HepG2 (cell line): ENCODE measurements around the gene ELL. TPM values are rescaled to one million over a fixed set of nuclear protein-coding genes. Genes with fewer than 3 reads are reported as not detected.
A peak's percentile ranks its signal among the peaks of the same experiment; 100 is the strongest.

Experiments used
- ATM ChIP-seq: fragments of 450-650 bp; IDR thresholded peaks from 2 replicates; pipeline ENCODE4 v1.7.1; 2017; ENCODE audit warnings: mild to moderate bottlenecking, borderline replicate concordance
- CENPX ChIP-seq: sonication (generic); formaldehyde crosslinking; IDR thresholded peaks from 2 replicates; pipeline ENCODE4 v1.9.0; 2021; ENCODE audit warnings: mild to moderate bottlenecking, missing genetic modification reagents, moderate library complexity
- FOXK2 ChIP-seq: fragments of 450-650 bp; IDR thresholded peaks from 2 replicates; pipeline ENCODE4 v1.6.1; 2016
- GATA4 ChIP-seq: sonication (generic); IDR thresholded peaks from 2 replicates; pipeline ENCODE4 v1.6.1; 2016; ENCODE audit warnings: antibody characterized with exemption, low read depth, borderline replicate concordance
- HDAC1 ChIP-seq: sonication (generic); formaldehyde crosslinking; IDR thresholded peaks from 2 replicates; pipeline ENCODE4 v1.5.1; 2020; ENCODE audit warnings: mild to moderate bottlenecking, missing genetic modification reagents
- HMG20B ChIP-seq: conservative IDR thresholded peaks from 2 replicates; pipeline ENCODE4 v1.6.1; 2016; ENCODE audit warnings: missing genetic modification reagents, missing compliant biosample characterization
- KLF12 ChIP-seq: sonication (generic); formaldehyde crosslinking; IDR thresholded peaks from 2 replicates; pipeline ENCODE4 v1.4.0; 2020; ENCODE audit warnings: missing genetic modification reagents, borderline replicate concordance
- MYC ChIP-seq: sonication (generic); formaldehyde crosslinking; IDR thresholded peaks from 2 replicates; pipeline ENCODE4 v1.9.0; 2021; ENCODE audit warnings: missing genetic modification reagents, borderline replicate concordance
- NR2C2 ChIP-seq: sonication (generic); formaldehyde crosslinking; IDR thresholded peaks from 2 replicates; pipeline ENCODE4 v1.4.0; 2020; ENCODE audit warnings: missing genetic modification reagents, mild to moderate bottlenecking, moderate library complexity, borderline replicate concordance
- PTBP1 ChIP-seq: fragments of 200-400 bp; formaldehyde crosslinking; IDR thresholded peaks from 2 replicates; pipeline ENCODE4 v1.6.1; 2018; ENCODE audit warnings: low read length, low read depth; ENCODE audit not compliant: poor library complexity, severe bottlenecking
- SIN3A ChIP-seq: IDR thresholded peaks from 2 replicates; pipeline ENCODE4 v1.6.1; 2011; ENCODE audit warnings: low read depth, mild to moderate bottlenecking, control low read depth, low read length, borderline replicate concordance
- TARDBP ChIP-seq: sonication (generic); formaldehyde crosslinking; IDR thresholded peaks from 2 replicates; pipeline ENCODE4 v1.8.0; 2022; ENCODE audit warnings: mild to moderate bottlenecking, missing genetic modification reagents
- TOE1 ChIP-seq: sonication (generic); formaldehyde crosslinking; IDR thresholded peaks from 2 replicates; pipeline ENCODE4 v1.4.0; 2020; ENCODE audit warnings: mild to moderate bottlenecking, missing genetic modification reagents
- TRAFD1 ChIP-seq: sonication (generic); formaldehyde crosslinking; IDR thresholded peaks from 2 replicates; pipeline ENCODE4 v1.5.1; 2020; ENCODE audit warnings: missing genetic modification reagents, mild to moderate bottlenecking, borderline replicate concordance
- ZBTB14 ChIP-seq: sonication (generic); formaldehyde crosslinking; IDR thresholded peaks from 2 replicates; pipeline ENCODE4 v1.4.0; 2020; ENCODE audit warnings: missing genetic modification reagents
- ZNF20 ChIP-seq: sonication (generic); formaldehyde crosslinking; IDR thresholded peaks from 2 replicates; pipeline ENCODE4 v1.4.0; 2020; ENCODE audit warnings: mild to moderate bottlenecking, moderate library complexity, missing genetic modification reagents
- ZNF24 ChIP-seq: fragments of 450-650 bp; IDR thresholded peaks from 2 replicates; pipeline ENCODE4 v1.6.1; 2017; ENCODE audit warnings: antibody characterized with exemption, mild to moderate bottlenecking
- ZNF333 ChIP-seq: sonication (generic); formaldehyde crosslinking; IDR thresholded peaks from 2 replicates; pipeline ENCODE4 v1.4.0; 2020; ENCODE audit warnings: mild to moderate bottlenecking, missing genetic modification reagents, borderline replicate concordance
- ZNF451 ChIP-seq: sonication (generic); formaldehyde crosslinking; IDR thresholded peaks from 2 replicates; pipeline ENCODE4 v1.5.0; 2020; ENCODE audit warnings: mild to moderate bottlenecking, missing genetic modification reagents
- ZNF678 ChIP-seq: sonication (generic); formaldehyde crosslinking; IDR thresholded peaks from 2 replicates; pipeline ENCODE4 v1.4.0; 2020; ENCODE audit warnings: mild to moderate bottlenecking, missing genetic modification reagents
- ZNF773 ChIP-seq: sonication (generic); formaldehyde crosslinking; IDR thresholded peaks from 2 replicates; pipeline ENCODE4 v1.4.0; 2020; ENCODE audit warnings: missing genetic modification reagents, borderline replicate concordance
- polyA plus RNA-seq, 8 experiments: library from polyadenylated mRNA; depleted of rRNA in 3 of 8; stranded (reverse) in 7 of 8; unstranded in 1 of 8; fragments of >200 nt; fragmentation: Illumina TruSeq in 4 of 8; extraction: Trizol in 4 of 8; gene quantifications; 2 replicates each; pipeline versions ENCODE4 v1.2.1 to v1.2.3, GENCODE V29; 2011 to 2016; ENCODE audit warnings: low read depth in 4 of 8, missing spikeins in 1 of 8, mixed read lengths in 1 of 8; ENCODE audit not compliant: insufficient read depth in 1 of 8
- total RNA-seq, 5 experiments: library from RNA; depleted of rRNA; stranded (reverse); fragments of >200 nt; fragmentation: Illumina TruSeq; extraction: Trizol; gene quantifications; 2 replicates each; pipeline ENCODE4 v1.2.3, GENCODE V29; 2016; ENCODE audit warnings: low read depth in 1 of 5
- TF ChIP-seq, protein P1 (sequence below): sonication (generic); formaldehyde crosslinking; IDR thresholded peaks from 2 replicates; pipeline ENCODE4 v1.8.1; 2022; ENCODE audit warnings: mild to moderate bottlenecking, missing genetic modification reagents
- TF ChIP-seq, protein P2 (sequence below): sonication (generic); formaldehyde crosslinking; IDR thresholded peaks from 2 replicates; pipeline ENCODE4 v1.8.1; 2023; ENCODE audit warnings: mild to moderate bottlenecking, missing genetic modification reagents, borderline replicate concordance
- TF ChIP-seq, protein P3 (sequence below): sonication (generic); formaldehyde crosslinking; IDR thresholded peaks from 2 replicates; pipeline ENCODE4 v1.4.0; 2020; ENCODE audit warnings: missing genetic modification reagents, low read depth, mild to moderate bottlenecking, borderline replicate concordance
- TF ChIP-seq, protein P4 (sequence below): sonication (generic); formaldehyde crosslinking; conservative IDR thresholded peaks from 2 replicates; pipeline ENCODE4 v1.5.0; 2020; ENCODE audit warnings: missing genetic modification reagents

ELL gene
- total and polyA plus RNA-seq, 2 of the 13 experiments (the other 11 are each of a cell fraction or from before 2014, with no cell fraction given) = 3.7 to 5.4 TPM

DNA sequence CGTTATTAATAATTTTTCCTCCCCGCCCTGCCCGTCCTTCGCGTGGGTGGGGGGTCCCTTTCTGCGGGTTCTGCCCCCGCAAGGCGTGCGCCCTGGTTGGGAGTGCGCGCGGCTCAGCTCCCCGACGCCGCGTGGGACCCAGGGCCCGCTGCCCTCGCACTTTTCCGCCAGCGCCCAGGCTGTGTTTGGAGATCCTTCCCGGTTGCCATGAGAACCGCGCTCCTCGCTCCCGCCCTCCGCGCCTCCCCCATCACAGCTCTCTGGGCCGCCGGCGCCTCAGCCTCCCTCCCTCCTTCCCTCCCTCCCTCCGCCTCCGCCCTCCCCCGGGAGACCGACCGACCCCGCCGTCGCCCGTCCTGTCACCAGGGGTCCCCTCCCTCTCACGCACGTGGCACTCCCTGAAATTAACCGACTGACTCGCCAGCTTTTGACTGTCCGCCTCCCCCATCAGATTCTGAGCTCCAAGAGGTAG is 105.1 kb downstream of the ELL start (continued):
- TF ChIP-seq, protein P1, sequence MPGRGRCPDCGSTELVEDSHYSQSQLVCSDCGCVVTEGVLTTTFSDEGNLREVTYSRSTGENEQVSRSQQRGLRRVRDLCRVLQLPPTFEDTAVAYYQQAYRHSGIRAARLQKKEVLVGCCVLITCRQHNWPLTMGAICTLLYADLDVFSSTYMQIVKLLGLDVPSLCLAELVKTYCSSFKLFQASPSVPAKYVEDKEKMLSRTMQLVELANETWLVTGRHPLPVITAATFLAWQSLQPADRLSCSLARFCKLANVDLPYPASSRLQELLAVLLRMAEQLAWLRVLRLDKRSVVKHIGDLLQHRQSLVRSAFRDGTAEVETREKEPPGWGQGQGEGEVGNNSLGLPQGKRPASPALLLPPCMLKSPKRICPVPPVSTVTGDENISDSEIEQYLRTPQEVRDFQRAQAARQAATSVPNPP (CRISPR knock-in tag) = no peak
- TF ChIP-seq MYC (CRISPR knock-in tag) (peak; percentile 31; the same call in 1 of the 2 replicates), PTBP1 (no peak), SIN3A (peak; percentile 35; the same call in 1 of the 2 replicates), ZNF20 (no peak), ZNF678 (CRISPR knock-in tag) (no peak), TRAFD1 (no peak), NR2C2 (CRISPR knock-in tag) (no peak), KLF12 (no peak), GATA4 (0 out of 2 replicates have a peak, but pooled peaks have one; percentile 1), ZNF24 (no peak), HDAC1 (CRISPR knock-in tag) (no peak; the same call in 1 of the 2 replicates), ZBTB14 (CRISPR knock-in tag) (no peak), ZNF333 (CRISPR knock-in tag) (no peak), ZNF451 (CRISPR knock-in tag) (no peak), TARDBP (CRISPR knock-in tag) (no peak), CENPX (no peak), ATM (no peak), FOXK2 (no peak), HMG20B (no peak), ZNF773 (CRISPR knock-in tag) (no peak), TOE1 (CRISPR knock-in tag) (no peak)
- TF ChIP-seq, protein P2, sequence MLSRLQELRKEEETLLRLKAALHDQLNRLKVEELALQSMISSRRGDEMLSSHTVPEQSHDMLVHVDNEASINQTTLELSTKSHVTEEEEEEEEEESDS (CRISPR knock-in tag) = no peak
- TF ChIP-seq, protein P3, sequence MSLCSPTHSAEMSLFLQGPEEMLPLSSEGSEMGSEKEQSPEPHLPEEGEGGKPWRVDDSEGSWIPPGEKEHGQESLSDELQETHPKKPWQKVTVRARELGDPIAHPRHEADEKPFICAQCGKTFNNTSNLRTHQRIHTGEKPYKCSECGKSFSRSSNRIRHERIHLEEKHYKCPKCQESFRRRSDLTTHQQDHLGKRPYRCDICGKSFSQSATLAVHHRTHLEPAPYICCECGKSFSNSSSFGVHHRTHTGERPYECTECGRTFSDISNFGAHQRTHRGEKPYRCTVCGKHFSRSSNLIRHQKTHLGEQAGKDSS (CRISPR knock-in tag) = no peak
- TF ChIP-seq, protein P4, sequence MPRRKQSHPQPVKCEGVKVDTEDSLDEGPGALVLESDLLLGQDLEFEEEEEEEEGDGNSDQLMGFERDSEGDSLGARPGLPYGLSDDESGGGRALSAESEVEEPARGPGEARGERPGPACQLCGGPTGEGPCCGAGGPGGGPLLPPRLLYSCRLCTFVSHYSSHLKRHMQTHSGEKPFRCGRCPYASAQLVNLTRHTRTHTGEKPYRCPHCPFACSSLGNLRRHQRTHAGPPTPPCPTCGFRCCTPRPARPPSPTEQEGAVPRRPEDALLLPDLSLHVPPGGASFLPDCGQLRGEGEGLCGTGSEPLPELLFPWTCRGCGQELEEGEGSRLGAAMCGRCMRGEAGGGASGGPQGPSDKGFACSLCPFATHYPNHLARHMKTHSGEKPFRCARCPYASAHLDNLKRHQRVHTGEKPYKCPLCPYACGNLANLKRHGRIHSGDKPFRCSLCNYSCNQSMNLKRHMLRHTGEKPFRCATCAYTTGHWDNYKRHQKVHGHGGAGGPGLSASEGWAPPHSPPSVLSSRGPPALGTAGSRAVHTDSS (CRISPR knock-in tag) = no peak
